PC-3 (cell line): Measurements from ENCODE around the gene KCTD2.
"Not testable (repeated sequence)": the region's sequence is repeated elsewhere in the genome, so short reads cannot be mapped to it uniquely, and the experiment has no call there.

ENCODE experiments used
- EZH2 ChIP-seq: fragments of 300-600 bp; sonication (generic); IDR thresholded peaks from one replicate; pipeline ENCODE4 v1.6.1; 2017; ENCODE audit warnings: antibody characterized with exemption, mild to moderate bottlenecking, low read length; ENCODE audit not compliant: unreplicated experiment
- EZH2phosphoT487 ChIP-seq: fragments of 300-600 bp; sonication (generic); IDR thresholded peaks from 2 replicates; pipeline ENCODE4 v1.6.1; 2018; ENCODE audit warnings: mild to moderate bottlenecking, antibody characterized with exemption, low read length, borderline replicate concordance
- TF ChIP-seq, protein P1 (sequence below): fragments of 300-600 bp; sonication (generic); conservative IDR thresholded peaks from 2 replicates; pipeline ENCODE4 v1.5.1; 2017; ENCODE audit warnings: antibody characterized with exemption, low read depth, mild to moderate bottlenecking, low read length

DNA sequence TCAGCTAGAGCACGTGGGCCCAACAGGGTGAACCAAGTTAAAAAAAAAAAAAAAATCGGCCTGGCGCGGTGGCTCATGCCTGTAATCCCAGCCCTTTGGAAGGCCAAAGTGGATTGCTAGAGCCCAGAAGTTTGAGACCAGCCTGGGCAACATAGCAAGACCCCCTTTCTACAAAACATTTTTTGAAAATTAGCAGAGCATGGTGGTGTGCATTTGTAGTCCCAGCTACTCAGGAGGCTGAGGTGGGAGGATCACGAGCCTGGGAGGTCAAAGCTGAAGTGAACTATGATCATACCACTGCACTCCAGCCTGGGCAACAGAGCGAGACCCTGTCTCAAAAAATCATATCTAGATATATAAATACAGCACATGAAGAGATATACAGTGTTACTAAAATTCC, 40.9 kb upstream of the KCTD2 start:
- TF ChIP-seq, protein P1, sequence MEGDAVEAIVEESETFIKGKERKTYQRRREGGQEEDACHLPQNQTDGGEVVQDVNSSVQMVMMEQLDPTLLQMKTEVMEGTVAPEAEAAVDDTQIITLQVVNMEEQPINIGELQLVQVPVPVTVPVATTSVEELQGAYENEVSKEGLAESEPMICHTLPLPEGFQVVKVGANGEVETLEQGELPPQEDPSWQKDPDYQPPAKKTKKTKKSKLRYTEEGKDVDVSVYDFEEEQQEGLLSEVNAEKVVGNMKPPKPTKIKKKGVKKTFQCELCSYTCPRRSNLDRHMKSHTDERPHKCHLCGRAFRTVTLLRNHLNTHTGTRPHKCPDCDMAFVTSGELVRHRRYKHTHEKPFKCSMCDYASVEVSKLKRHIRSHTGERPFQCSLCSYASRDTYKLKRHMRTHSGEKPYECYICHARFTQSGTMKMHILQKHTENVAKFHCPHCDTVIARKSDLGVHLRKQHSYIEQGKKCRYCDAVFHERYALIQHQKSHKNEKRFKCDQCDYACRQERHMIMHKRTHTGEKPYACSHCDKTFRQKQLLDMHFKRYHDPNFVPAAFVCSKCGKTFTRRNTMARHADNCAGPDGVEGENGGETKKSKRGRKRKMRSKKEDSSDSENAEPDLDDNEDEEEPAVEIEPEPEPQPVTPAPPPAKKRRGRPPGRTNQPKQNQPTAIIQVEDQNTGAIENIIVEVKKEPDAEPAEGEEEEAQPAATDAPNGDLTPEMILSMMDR = not testable (repeated sequence)
- TF ChIP-seq EZH2phosphoT487, EZH2: not testable (repeated sequence)
